Esophagus squamous epithelium (tissue), 5 donors: Measurements from ENCODE around the gene BPGM. TPM values are rescaled to one million over a fixed set of nuclear protein-coding genes. Genes with fewer than 3 reads are reported as not detected.

Experiments
- DNase-seq: peaks from one replicate; lab custom pipeline; 2025; lab: John Stamatoyannopoulos, UW
- H3K27ac ChIP-seq, 4 donors: fragments of 200-600 bp; sonication (generic); one replicate each; pipeline ENCODE4 v1.5.1; 2016 to 2019; ENCODE audit warnings: mild to moderate bottlenecking in 1 of 4
- H3K27me3 ChIP-seq, 4 donors: fragments of 200-600 bp; sonication (generic); 1 replicate in 3 of 4; 2 replicates in 1 of 4; pipeline versions ENCODE4 v1.5.1 to v1.6.0; 2017 to 2021; ENCODE audit warnings: antibody characterized with exemption in 1 of 4
- H3K36me3 ChIP-seq, 3 donors: fragments of 200-600 bp; sonication (generic); one replicate each; pipeline ENCODE4 v1.5.1; 2016 to 2019
- H3K4me1 ChIP-seq, 3 donors: fragments of 200-600 bp; sonication (generic); one replicate each; pipeline ENCODE4 v1.5.1; 2017 to 2019
- H3K4me3 ChIP-seq, 4 donors: fragments of 200-600 bp; sonication (generic); 1 replicate in 3 of 4; 2 replicates in 1 of 4; pipeline ENCODE4 v1.5.1; 2016 to 2019; ENCODE audit warnings: mild to moderate bottlenecking in 2 of 4, moderate library complexity in 1 of 4
- H3K9me3 ChIP-seq, 3 donors: fragments of 200-600 bp; sonication (generic); one replicate each; pipeline ENCODE4 v1.5.1; 2016 to 2019
- CTCF ChIP-seq, 6 experiments: fragments of 450-650 bp in 4 of 6; fragments of 200-600 bp in 2 of 6; sonication (generic) in 2 of 6; IDR thresholded peaks; one replicate each; pipeline ENCODE4 v1.5.1; 2016 to 2019; ENCODE audit warnings: antibody characterized with exemption in 6 of 6, mild to moderate bottlenecking in 4 of 6, moderate library complexity in 4 of 6
- POLR2A ChIP-seq, 4 donors: fragments of 450-650 bp; IDR thresholded peaks; one replicate each; pipeline ENCODE4 v1.6.1; 2017; ENCODE audit warnings: antibody characterized with exemption in 4 of 4, mild to moderate bottlenecking in 4 of 4, moderate library complexity in 3 of 4
- WGBS, 2 donors: methylation state at CpG; one replicate each; pipeline ENCODE4 v1.1.5; 2018; 5-methylcytosine and 5-hydroxymethylcytosine counted together
- intact Hi-C: fragments of 100-400 bp; cut with DNase I; formaldehyde crosslinking; loops from one replicate; pipeline ENCODE4 v1.15.0; 2022
- total RNA-seq, 4 donors: library from RNA; depleted of rRNA; stranded (reverse); fragments of >200 nt; gene quantifications; one replicate each; pipeline ENCODE4 v1.1.0, GENCODE V29; 2016
- donor health status: DM: yes; HTN: yes; CAD: no.

BPGM gene
- total RNA-seq, 4 donors from 2014 or later: 4.4 to 16.8 (median 11.3) TPM

GRCh38 chr7:134720091-134720935 is 73.7 kb downstream of the BPGM start:
- peak overlapping the region; percentile 59 to 87 (median 82) for H3K27ac ChIP-seq
- no peak for TF ChIP-seq CTCF (IDR thresholded peaks at IDR 0.05)
- TF ChIP-seq POLR2A (IDR thresholded peaks at IDR 0.05): no peak
- peaks cover 0 to 50% (median 11%) of the 10 kb centered on the region in 3 donors for H3K4me1 ChIP-seq
- H3K9me3 ChIP-seq: no peaks in the 10 kb centered on the region
- no peak overlapping the region for H3K4me3 ChIP-seq
- intact Hi-C loops: no loop called here
- H3K27me3 ChIP-seq: no peaks in the 10 kb centered on the region
- no peak for DNase-seq
- 25 to 26% methylated on average over 5 of the region's 5 CpGs for WGBS, 2 donors
- H3K36me3 ChIP-seq: no peaks in the 10 kb centered on the region

GRCh38 chr7:134721171-134721570 is 74.5 kb downstream of the BPGM start:
- WGBS, 2 donors: 56 to 90% methylated on average over 2 of the region's 2 CpGs
- intact Hi-C loops: no loop called here

GRCh38 chr7:134722786-134723322 is 76.2 kb downstream of the BPGM start:
- H3K27ac ChIP-seq: peak overlapping the region; percentile 33 to 87 (median 82)
- intact Hi-C loops: no loop called here
- 62 to 76% methylated on average over 4 of the region's 4 CpGs for WGBS, 2 donors
- no peaks in the 10 kb centered on the region for H3K9me3 ChIP-seq
- no peaks in the 10 kb centered on the region for H3K36me3 ChIP-seq
- TF ChIP-seq CTCF (IDR thresholded peaks at IDR 0.05): no peak
- TF ChIP-seq POLR2A (IDR thresholded peaks at IDR 0.05): no peak
- no peak overlapping the region for H3K4me3 ChIP-seq
- no peaks in the 10 kb centered on the region for H3K27me3 ChIP-seq
- DNase-seq: no peak
- H3K4me1 ChIP-seq: peaks cover 0 to 61% (median 13%) of the 10 kb centered on the region in 3 donors

More at GRCh38 chr7:134721171-134721570, 74.5 kb downstream of the BPGM start:
- no peak for TF ChIP-seq CTCF (IDR thresholded peaks at IDR 0.05)
- no peak for TF ChIP-seq POLR2A (IDR thresholded peaks at IDR 0.05)
- DNase-seq: no peak
- no peaks in the 10 kb centered on the region for H3K36me3 ChIP-seq
- no peaks in the 10 kb centered on the region for H3K9me3 ChIP-seq
- no peak overlapping the region for H3K4me3 ChIP-seq
- peak overlapping the region; percentile 47 to 87 (median 81) for H3K27ac ChIP-seq
- H3K27me3 ChIP-seq: no peaks in the 10 kb centered on the region
- peaks cover 0 to 50% (median 11%) of the 10 kb centered on the region in 3 donors for H3K4me1 ChIP-seq

- DNase-seq: no peak
- 53 to 78% methylated on average over 5 of the region's 5 CpGs for WGBS, 2 donors
- peak overlapping the region; percentile 8 to 87 (median 82) for H3K27ac ChIP-seq
Observed at GRCh38 chr7:134723892-134724291, 77.2 kb downstream of the BPGM start.

More at GRCh38 chr7:134723892-134724291, 77.2 kb downstream of the BPGM start:
- no peak overlapping the region for H3K4me3 ChIP-seq
- H3K36me3 ChIP-seq: no peaks in the 10 kb centered on the region
- H3K4me1 ChIP-seq: peaks cover 0 to 61% (median 13%) of the 10 kb centered on the region in 3 donors
- no peaks in the 10 kb centered on the region for H3K27me3 ChIP-seq
- H3K9me3 ChIP-seq: no peaks in the 10 kb centered on the region
- TF ChIP-seq CTCF (IDR thresholded peaks at IDR 0.05) (no peak), POLR2A (IDR thresholded peaks at IDR 0.05) (no peak)
- intact Hi-C loops: no loop called here
